HCT116 (cell line): ENCODE data around the gene SECISBP2. TPM values are rescaled to one million over a fixed set of nuclear protein-coding genes. Genes with fewer than 3 reads are reported as not detected.

Experiments
- ATAC-seq: fragments of 200-7000 bp; cut with Tn5 transposase; 2 replicates; pipeline ENCODE4 v1.9.1; 2020; ENCODE audit warnings: mild to moderate bottlenecking, moderate library complexity
- BruUV-seq: library from RNA; stranded (reverse); fragments of 400-500 nt; replicated peaks from 2 replicates; lab custom pipeline; 2021; lab: Mats Ljungman, UMichigan
- CTCF ChIA-PET: fragments of 300-600 bp; sonication (Branson Sonifier 250); formaldehyde crosslinking; loops from one replicate; lab custom pipeline; 2021; ENCODE audit warnings: antibody characterized with exemption; lab: Charles Lee
- POLR2A ChIA-PET: fragments of 300-600, 350-600 bp; sonication (Branson Sonifier 250); formaldehyde crosslinking; loops from one replicate; lab custom pipeline; 2021; ENCODE audit warnings: antibody characterized with exemption; lab: Charles Lee
- RAD21 ChIA-PET, 2 experiments: fragments of 300-600 bp; sonication (Branson Sonifier 250); formaldehyde crosslinking; loops; one replicate each; lab custom pipeline; 2023; ENCODE audit warnings: low total read pairs in 2 of 2; ENCODE audit not compliant: uncharacterized antibody in 2 of 2, unreplicated experiment in 2 of 2, low non-redundant PET in 1 of 2; lab: Charles Lee
- DNase-seq: peaks from one replicate; pipeline ENCODE4 v3.0.0-alpha.2; 2010; ENCODE audit warnings: low read depth, low spot score
- H2AFZ ChIP-seq: fragments of 200-600 bp; shearing (Covaris generic), sonication (generic); 2 replicates; pipeline ENCODE4 v1.6.1; 2017; ENCODE audit warnings: low read depth, mixed run types, mixed read lengths, antibody characterized with exemption, low read length; ENCODE audit not compliant: poor library complexity, severe bottlenecking
- H3K27ac ChIP-seq: 2 replicates; pipeline ENCODE4 v1.5.1; 2012; ENCODE audit warnings: low read depth, low read length
- H3K27me3 ChIP-seq: fragments of 200-600 bp; sonication (generic); 2 replicates; pipeline ENCODE4 v1.6.1; 2016; ENCODE audit warnings: mixed run types, low read length, mixed read lengths; ENCODE audit not compliant: insufficient read depth
- H3K36me3 ChIP-seq, 2 experiments: fragments of 200-500 bp in 1 of 2; fragments of 200-600 bp in 1 of 2; sonication (Bioruptor generic) in 1 of 2; sonication (generic) in 1 of 2; 2 replicates each; pipeline versions ENCODE4 v1.5.1 to v1.6.1; 2014 to 2016; ENCODE audit warnings: low read length in 2 of 2, inconsistent platforms in 1 of 2, mixed read lengths in 1 of 2, mixed run types in 1 of 2; ENCODE audit not compliant: insufficient read depth in 2 of 2, control insufficient read depth in 1 of 2
- H3K4me1 ChIP-seq, 2 experiments: fragments of 200-600 bp in 1 of 2; sonication (generic) in 1 of 2; 2 replicates each; pipeline versions ENCODE4 v1.5.1 to v1.6.1; 2012 to 2017; ENCODE audit warnings: low read length in 2 of 2, inconsistent platforms in 1 of 2, mild to moderate bottlenecking in 1 of 2, mixed read lengths in 1 of 2, mixed run types in 1 of 2, moderate library complexity in 1 of 2; ENCODE audit not compliant: insufficient read depth in 2 of 2, control insufficient read depth in 1 of 2
- H3K4me2 ChIP-seq: fragments of 200-600 bp; sonication (generic); 2 replicates; pipeline ENCODE4 v1.6.1; 2017; ENCODE audit warnings: mixed run types, low read length, mixed read lengths
- H3K4me3 ChIP-seq, 2 experiments: fragments of 200-600 bp in 1 of 2; sonication (generic) in 1 of 2; replicated peaks in 1 of 2; 2 replicates each; pipeline ENCODE4 v1.5.1; 2011 to 2016; ENCODE audit warnings: low read length in 2 of 2, control low read depth in 1 of 2, low read depth in 1 of 2, mild to moderate bottlenecking in 1 of 2, mixed read lengths in 1 of 2, mixed run types in 1 of 2
- H3K79me2 ChIP-seq: fragments of 200-600 bp; sonication (generic); 2 replicates; pipeline ENCODE4 v1.6.1; 2017; ENCODE audit warnings: mild to moderate bottlenecking, mixed run types, low read length, moderate library complexity, mixed read lengths; ENCODE audit not compliant: insufficient read depth
- H3K9ac ChIP-seq: fragments of 200-600 bp; sonication (generic); 2 replicates; pipeline ENCODE4 v1.6.1; 2016; ENCODE audit warnings: low read length, mixed read lengths
- H3K9me2 ChIP-seq: fragments of 200-600 bp; sonication (generic), shearing (Covaris generic); 2 replicates; pipeline ENCODE4 v1.6.1; 2017; ENCODE audit warnings: mixed run types, mild to moderate bottlenecking, moderate library complexity; ENCODE audit not compliant: insufficient read depth
- H3K9me3 ChIP-seq, 2 experiments: fragments of 200-500 bp in 1 of 2; fragments of 200-600 bp in 1 of 2; sonication (Bioruptor generic) in 1 of 2; sonication (generic) in 1 of 2; 2 replicates each; pipeline ENCODE4 v1.6.1; 2014 to 2017; ENCODE audit warnings: low read length in 2 of 2, mixed read lengths in 2 of 2, inconsistent platforms in 1 of 2, low read depth in 1 of 2, mild to moderate bottlenecking in 1 of 2, mixed run types in 1 of 2, moderate library complexity in 1 of 2; ENCODE audit not compliant: control insufficient read depth in 1 of 2, insufficient read depth in 1 of 2
- H4K20me1 ChIP-seq: fragments of 200-600 bp; sonication (generic), shearing (Covaris generic); 2 replicates; pipeline ENCODE4 v1.6.1; 2017; ENCODE audit warnings: mixed run types, mild to moderate bottlenecking, moderate library complexity; ENCODE audit not compliant: insufficient read depth
- CBX3 ChIP-seq: IDR thresholded peaks from 2 replicates; pipeline ENCODE4 v1.6.1; 2012; ENCODE audit warnings: low read depth
- CEBPB ChIP-seq: IDR thresholded peaks from 2 replicates; pipeline ENCODE4 v1.6.1; 2012; ENCODE audit warnings: low read depth
- CTCF ChIP-seq, 3 experiments: fragments of 200-600 bp in 1 of 3; sonication (generic) in 1 of 3; IDR thresholded peaks in 2 of 3; conservative IDR thresholded peaks in 1 of 3; 2 replicates each; pipeline ENCODE4 v1.5.1; 2012 to 2017; ENCODE audit warnings: low read depth in 2 of 3, low read length in 2 of 3, antibody characterized with exemption in 1 of 3, borderline replicate concordance in 1 of 3, control low read depth in 1 of 3, mild to moderate bottlenecking in 1 of 3, mixed read lengths in 1 of 3, mixed run types in 1 of 3, moderate library complexity in 1 of 3; ENCODE audit not compliant: insufficient read depth in 1 of 3
- ELF1 ChIP-seq: IDR thresholded peaks from 2 replicates; pipeline ENCODE4 v1.6.1; 2012; ENCODE audit warnings: low read depth, borderline replicate concordance
- FOSL1 ChIP-seq: IDR thresholded peaks from 2 replicates; pipeline ENCODE4 v1.6.1; 2012; ENCODE audit warnings: low read depth
- JUND ChIP-seq: IDR thresholded peaks from 2 replicates; pipeline ENCODE4 v1.6.1; 2012
- ZNF274 ChIP-seq: fragments of 200-500 bp; sonication (Bioruptor generic); IDR thresholded peaks from 2 replicates; pipeline ENCODE4 v1.6.1; 2014; ENCODE audit warnings: mild to moderate bottlenecking, low read depth, low read length, inconsistent platforms
- intact Hi-C: fragments of 100-400 bp; cut with micrococcal nuclease; formaldehyde crosslinking; loops from 2 replicates; pipeline ENCODE4 v1.10.0; 2022
- total RNA-seq: library from RNA; stranded (reverse); gene quantifications from one replicate; pipeline ENCODE4 v1.2.1, GENCODE V29; 2021; ENCODE audit not compliant: unreplicated experiment
- TF ChIP-seq, protein P1 (sequence below): IDR thresholded peaks from 2 replicates; pipeline ENCODE4 v1.6.1; 2011; ENCODE audit warnings: mild to moderate bottlenecking, low read length, moderate library complexity; ENCODE audit not compliant: insufficient replicate concordance; ENCODE audit errors: extremely low read depth
- TF ChIP-seq, protein P2 (sequence below): IDR thresholded peaks from 2 replicates; pipeline ENCODE4 v1.6.1; 2012

SECISBP2 gene
- total RNA-seq, 1 experiment from 2014 or later, result 41.6 TPM

GRCh38 chr9:89400403-89401116, 82.3 kb downstream of the SECISBP2 start:
- no peaks in the 10 kb centered on the region for H3K79me2 ChIP-seq
- no TSS peak for BruUV-seq
- H3K27ac ChIP-seq, result no peak overlapping the region
- ATAC-seq (no peak), DNase-seq (no peak)
- RAD21 ChIA-PET, result no interaction called here
- no peak overlapping the region for H2AFZ ChIP-seq
- H3K4me2 ChIP-seq, result no peak overlapping the region
- no peak overlapping the region for H3K4me3 ChIP-seq
- no peaks in the 10 kb centered on the region for H3K9me3 ChIP-seq
- POLR2A ChIA-PET, result no interaction called here
- no peak for TF ChIP-seq CTCF (IDR thresholded peaks at IDR 0.05 in 2 of 3, conservative IDR thresholded peaks at IDR 0.05 in 1 of 3; ENCODE audit: borderline replicate concordance in 1 of 3, insufficient read depth in 1 of 3, low read depth in 2 of 3, low read length in 2 of 3)
- TF ChIP-seq, protein P1, sequence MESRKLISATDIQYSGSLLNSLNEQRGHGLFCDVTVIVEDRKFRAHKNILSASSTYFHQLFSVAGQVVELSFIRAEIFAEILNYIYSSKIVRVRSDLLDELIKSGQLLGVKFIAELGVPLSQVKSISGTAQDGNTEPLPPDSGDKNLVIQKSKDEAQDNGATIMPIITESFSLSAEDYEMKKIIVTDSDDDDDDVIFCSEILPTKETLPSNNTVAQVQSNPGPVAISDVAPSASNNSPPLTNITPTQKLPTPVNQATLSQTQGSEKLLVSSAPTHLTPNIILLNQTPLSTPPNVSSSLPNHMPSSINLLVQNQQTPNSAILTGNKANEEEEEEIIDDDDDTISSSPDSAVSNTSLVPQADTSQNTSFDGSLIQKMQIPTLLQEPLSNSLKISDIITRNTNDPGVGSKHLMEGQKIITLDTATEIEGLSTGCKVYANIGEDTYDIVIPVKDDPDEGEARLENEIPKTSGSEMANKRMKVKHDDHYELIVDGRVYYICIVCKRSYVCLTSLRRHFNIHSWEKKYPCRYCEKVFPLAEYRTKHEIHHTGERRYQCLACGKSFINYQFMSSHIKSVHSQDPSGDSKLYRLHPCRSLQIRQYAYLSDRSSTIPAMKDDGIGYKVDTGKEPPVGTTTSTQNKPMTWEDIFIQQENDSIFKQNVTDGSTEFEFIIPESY, result no peak
- no peak for TF ChIP-seq CEBPB
- TF ChIP-seq ZNF274, result no peak
- no peak for TF ChIP-seq CBX3
- TF ChIP-seq ELF1, result no peak
- no peak for TF ChIP-seq FOSL1
- TF ChIP-seq, protein P2, sequence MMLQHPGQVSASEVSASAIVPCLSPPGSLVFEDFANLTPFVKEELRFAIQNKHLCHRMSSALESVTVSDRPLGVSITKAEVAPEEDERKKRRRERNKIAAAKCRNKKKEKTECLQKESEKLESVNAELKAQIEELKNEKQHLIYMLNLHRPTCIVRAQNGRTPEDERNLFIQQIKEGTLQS, result no peak
- TF ChIP-seq JUND, result no peak
- no peaks in the 10 kb centered on the region for H3K36me3 ChIP-seq
- H3K9me2 ChIP-seq, result no peaks in the 10 kb centered on the region
- H3K27me3 ChIP-seq, result no peaks in the 10 kb centered on the region
- no peak overlapping the region for H3K9ac ChIP-seq
- no peaks in the 10 kb centered on the region for H3K4me1 ChIP-seq
- H4K20me1 ChIP-seq, result no peaks in the 10 kb centered on the region
- CTCF ChIA-PET, result no interaction called here
- intact Hi-C loops, result no loop called here
